HG02885 (cell line): ENCODE results near the gene PIK3IP1.

Experiments used
- ATAC-seq: cut with Tn5 transposase; IDR thresholded peaks from one replicate; pipeline ENCODE4 v1.9.1; 2021; ENCODE audit warnings: mild to moderate bottlenecking; ENCODE audit not compliant: unreplicated experiment, poor library complexity

PIK3IP1 gene

DNA sequence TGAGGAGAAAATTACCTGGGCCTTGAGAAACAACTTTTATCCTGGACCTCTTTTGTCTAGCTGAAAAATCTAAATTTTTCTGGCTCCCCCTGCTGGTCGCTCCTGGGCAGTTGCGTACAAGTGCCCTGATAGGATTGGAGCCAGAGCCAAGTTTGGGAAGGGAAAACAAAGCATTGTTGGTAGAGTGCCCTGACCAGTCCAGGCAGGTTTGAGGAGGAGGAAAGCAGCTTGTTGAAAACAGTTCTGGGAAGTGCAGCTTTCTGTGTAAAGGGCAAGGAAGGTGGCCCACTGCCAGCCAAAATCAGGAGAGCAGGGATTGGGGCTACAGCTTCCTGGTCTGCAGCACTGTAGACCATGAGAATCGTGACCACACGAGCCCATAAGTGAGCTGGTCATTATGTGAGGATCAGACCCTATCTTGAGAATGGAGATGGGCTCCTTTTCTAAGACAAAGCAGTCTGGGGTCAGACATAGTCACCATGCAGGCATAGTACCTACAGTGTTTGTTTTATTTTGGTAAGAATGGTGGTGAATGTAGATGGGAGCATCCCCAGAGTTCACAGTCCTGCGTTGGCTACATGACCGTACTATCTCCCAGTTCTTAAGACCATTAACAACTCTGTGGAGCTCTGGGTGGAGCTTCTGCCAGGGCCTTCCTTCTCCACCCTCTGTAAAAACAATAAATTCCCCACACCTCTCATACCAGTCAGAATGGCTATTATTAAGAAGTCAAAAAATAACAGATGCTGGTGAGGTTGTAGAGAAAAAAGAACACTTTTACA is 21.3 kb upstream of the PIK3IP1 start:
- no peak for ATAC-seq

DNA sequence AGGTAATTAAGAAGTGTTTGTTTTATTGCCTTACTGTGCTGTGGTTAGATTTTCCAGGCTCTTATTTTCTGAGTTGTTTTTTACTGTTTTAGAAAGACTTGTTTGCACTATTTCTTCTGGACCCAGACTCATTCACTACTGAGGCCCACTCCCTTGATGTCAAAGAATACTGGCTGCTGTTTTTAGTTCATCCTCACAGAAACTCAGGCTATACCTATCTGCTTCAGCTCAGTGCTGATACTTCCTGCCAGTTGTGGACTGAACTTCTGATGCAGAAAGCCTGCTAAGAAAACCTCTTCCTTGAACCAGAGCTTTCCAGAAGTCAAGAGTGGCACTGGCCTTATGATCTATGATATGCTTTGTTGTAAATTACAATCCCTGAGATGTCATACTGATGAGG is 15.9 kb upstream of the PIK3IP1 start:
- ATAC-seq = no peak

DNA sequence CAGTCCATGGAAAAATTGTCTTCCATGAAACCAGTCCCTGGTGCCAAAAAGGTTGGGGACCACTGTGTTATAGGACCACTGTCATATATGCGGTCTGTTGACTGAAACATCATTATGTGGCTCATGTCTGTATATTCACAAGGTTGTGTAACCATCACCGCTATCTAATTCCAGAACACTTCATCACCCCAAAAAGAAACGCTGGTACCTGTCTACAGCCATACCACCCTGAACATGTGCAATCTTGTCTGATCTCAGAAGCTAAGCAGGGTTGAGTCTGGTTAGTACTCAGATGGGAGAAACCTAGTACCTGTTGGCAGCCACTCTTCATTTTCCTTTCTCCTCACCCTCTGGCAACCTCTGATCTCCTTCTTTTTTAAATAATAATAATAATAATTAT is 12.9 kb upstream of the PIK3IP1 start:
- no peak for ATAC-seq

DNA sequence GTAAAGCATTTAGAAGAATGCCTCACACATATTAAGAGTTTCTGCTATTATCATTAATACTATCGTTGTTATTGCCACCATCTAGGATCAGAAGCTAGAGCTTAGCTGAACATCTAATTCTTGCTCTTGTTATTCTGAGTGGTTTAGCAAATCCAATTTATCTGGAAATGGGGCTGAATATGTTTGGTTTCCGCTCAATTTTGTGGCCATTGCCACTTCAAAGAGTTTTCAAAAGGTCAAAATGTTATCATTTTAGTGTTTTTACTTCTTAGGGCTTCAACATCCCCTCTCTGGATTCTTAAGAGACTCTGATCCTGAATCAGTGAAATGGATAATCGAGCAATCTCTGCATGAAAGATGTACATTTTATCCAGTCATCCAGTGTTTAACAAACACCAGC is 10.2 kb upstream of the PIK3IP1 start:
- no peak for ATAC-seq

DNA sequence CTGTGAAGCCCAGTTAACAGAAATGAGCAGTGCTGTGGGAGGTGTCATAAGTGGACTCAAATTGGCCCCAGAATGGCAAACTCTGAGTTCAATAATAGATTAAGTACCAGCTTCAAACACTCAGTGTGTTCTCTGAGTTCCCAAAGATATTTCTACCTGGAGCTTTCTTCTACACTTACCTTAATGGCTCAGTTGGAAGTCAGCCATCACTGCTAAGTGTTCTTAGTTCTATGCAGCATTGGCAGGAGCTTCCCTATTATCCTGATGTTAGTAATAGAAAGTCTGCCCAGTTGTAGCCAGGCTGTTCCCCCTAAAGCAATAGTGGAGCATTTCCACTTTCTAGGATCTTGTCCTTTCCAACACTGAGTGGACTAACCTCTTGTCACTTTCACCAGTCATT is 9.7 kb upstream of the PIK3IP1 start:
- no peak for ATAC-seq

DNA sequence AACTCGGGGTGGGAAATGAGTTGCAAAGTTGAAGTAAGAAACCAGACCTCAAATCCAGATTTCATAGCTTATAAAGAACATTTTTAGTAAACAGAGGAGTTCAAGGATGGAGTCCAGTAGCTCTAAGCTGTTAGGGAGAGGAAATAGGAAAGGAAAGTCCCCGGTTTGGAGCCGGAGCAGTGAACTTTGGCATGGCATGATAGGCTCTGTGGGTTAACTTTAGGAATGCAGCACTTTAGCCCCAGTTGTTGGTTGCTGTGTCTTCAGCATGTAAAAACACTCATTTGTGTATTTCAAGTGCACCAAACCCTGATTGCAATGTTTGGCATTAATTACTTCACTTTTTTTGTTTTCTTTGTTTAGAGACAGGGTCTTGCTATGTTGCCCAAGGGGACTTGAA is 8.6 kb upstream of the PIK3IP1 start:
- no peak for ATAC-seq

DNA sequence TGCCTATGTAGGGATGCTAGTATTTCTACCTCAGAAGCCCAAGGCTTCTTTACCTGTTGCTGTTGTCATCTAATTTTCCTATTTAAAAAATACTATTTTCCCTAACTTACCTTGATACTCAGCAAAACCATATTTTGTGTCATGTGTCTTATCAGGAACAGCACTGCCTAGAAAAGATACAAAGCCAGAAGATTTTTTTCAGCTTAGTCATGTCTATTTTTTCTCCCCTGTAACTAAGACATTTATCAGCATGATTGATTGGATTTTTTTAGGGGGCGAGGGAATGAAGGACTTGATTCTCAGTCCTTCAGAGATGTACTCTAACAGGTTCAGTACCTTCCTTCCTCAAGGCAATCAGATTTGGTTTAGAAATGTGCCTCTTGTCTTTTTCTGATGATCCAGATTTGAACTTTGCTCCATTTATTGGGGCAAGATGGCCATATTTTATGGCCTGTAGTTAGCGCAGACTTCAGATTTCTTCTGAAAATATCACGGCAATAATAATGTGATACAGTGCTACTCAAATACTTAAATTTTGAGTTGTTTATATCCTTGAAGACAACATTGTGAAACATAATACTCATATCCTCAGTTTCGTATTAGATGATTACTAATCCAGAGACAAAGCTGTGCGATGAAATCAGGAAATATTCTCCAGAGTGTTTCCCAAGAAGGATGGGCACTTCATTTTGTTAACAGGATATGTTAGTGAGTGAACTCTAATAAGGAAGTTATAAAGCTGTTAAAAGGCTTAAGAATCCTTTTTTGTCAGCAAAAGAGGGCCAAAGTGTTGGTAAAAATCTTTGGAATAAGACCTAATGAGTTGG is 3.8 kb upstream of the PIK3IP1 start:
- ATAC-seq = no peak

DNA sequence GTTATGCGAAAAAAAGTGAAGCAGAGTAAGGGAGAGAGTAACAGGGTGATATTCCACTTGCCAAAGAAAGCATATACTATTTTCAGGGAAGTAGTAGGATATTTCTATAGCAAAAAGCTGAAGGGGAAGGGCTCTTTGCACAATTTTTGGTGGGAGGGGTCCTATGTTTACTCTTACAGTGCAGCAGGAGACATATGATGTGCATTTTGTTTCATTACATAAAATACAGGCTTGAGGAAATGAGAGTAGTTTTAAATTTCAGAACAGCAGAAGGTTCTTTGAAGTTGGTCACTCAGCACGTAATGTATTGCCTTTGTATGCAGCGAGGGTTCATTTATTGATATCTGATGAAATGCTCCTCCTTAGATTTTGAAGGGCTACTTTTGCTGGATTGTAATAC is 3.1 kb upstream of the PIK3IP1 start:
- ATAC-seq = no peak

DNA sequence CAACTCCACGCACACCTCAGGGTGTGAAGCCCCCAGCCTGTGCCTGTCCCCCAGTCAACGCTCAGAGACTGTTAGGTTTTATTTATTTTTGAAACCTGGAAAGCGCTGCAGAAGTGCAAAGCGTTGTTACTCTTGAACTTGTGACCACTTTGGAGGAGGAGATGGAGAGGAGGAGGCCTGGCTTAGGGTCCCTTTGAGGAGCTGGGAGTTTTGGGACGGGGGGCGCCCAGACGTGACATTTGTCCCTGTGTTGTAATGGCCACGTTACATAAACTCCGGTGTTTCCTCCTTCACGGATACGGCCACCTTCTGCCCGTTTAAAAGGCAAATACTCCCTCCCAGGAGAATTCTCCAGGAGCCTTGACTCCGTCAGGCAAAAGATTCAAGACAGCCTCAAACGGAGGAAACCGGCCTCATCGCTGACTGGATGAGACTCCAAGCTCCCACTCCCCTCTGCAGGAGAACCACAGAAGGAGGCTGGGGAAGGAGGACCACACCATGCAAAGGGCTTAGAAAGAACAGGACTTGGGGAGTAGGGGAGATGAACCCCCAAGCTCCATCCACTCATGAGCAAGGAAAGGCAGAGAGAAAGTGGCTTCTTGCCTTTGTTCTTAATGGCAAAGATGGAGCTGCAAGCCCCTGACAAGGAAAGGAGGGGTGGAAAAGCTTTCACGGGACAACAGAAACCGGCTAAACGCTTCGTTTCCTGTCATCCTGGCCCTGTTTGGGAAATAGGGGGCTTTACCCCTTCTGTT is 630 bp downstream of the PIK3IP1 start:
- no peak for ATAC-seq

DNA sequence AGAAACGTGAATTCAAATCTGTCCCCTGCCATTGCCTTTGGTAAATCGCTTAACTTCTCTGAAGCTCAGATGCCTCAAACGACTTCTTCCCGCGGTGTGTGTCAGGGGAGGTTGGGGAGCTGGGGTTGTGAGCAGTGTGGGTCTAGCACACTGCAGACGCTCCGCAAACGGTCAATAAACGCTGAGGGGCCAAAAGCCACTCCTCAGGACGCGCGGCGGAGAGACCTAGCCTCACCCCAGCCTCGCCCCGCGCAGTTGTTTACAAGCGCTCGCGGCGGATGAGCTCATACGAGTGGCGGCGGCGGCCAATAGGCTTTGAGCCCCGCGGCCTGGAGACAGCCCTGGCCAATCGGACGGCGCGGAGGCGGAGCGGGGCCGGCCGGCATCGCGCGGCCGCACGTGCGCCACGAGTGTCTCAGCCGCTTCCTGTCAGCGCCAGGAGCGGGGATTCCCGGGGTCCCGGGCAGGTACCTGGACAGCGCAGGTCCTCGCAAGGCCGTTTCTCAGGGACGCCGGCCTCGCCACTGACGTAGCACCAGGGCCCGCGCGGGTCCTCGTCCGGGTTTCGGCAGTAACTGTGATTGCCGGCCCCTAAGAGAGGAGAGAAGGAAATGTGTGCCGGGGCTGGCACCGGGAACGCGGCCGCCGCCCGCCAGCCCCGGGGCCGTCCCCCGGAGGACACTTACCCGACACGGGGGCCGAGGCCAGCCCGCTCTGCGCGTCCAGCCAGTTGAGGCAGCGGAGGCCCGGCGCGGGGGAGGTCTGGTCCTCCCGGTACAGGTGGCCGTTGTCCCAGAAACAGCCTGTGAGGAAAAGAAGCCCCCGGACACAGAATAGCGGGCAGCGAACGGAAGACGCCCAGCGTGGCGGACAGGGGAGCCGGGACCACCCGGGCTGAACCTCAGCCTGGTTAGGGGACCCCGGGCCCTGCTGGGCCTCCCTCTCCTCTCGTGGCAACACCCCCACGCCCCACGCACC is 1.5 kb downstream of the PIK3IP1 start:
- peak; percentile 94 for ATAC-seq

DNA sequence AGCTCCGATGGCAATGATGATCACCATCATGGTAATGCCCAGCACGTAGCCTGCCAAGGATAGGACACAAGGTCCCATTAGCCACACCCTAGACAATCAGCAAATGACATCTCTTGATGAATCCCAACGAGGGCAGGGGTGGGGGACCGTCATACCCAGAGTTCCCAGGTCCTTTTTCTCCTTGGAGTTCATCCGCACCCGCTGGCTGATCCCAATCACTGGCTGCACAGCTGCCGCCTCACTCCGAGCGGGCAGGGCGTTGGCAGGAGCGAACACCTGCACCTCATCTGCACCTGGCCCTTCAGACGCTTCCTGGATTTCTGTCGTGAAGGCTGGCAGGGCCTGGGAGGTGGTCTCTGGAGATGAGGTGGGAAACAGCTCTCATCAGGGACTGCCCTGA is 2.9 kb downstream of the PIK3IP1 start:
- no peak for ATAC-seq

DNA sequence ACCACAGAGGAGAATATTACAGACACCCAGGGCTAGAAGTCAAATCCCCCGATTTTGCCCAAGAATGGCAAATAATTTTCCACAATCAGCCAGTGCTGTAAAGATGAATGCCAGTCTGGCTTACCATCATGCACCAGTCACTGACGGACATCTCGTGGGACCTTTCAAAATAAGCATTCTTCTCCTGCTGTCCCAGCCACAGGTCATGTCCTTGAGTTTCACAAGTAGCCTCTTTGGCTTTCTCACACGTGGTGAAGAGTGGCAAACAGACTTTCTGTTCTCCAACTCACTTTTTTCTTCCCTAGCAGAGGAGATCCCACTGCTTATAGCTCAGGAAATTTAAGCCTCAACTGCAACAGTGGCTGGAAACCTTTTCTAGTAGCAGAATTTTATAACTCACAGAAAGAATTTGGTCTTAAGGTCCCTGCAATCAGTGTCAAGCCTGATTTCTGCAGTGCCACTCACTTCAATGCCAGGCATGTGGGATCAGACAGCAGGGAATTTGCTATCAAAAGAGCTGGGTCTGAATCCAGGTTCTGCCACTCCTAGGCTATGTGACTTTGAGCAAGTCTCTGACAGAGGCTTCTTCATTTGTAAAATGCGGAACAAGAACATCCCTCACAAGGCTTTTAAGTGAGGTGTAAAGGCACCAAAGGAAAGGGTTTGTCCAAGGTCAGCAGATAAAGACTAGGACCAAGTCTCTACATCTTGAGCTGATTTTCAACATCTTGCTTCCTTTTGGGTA is 3.6 kb downstream of the PIK3IP1 start:
- ATAC-seq = no peak

DNA sequence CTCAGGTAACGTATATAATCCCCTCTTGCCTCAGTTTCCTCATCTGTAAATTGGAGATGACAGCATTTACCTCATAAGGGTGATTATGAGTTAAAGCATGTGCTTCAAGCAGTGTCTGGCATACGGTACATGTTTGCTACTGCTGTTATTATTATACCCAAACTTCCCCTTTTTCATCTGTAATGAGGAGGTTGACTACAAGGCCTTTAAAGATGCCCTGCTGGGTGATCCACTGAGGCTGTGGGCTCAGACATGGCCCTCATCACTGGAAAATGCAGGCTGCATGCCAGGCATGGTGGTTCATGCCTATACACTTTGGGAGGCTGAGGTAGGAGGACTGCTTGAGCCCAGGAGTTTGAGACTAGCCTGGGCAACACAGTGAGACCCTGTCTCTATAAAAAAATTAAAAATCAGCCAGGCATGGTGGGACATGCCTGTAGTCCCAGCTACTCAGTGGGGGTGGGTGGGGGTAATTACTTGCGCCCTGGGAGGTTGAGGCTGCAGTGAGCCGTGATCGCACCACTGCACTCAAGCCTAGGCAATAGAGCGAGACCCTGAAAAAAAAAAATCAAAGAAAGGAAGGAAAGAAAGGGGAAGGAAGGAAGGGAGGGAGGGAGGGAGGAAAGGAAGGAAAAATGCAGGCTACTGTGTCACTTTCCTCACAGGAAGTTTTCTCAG is 4.3 kb downstream of the PIK3IP1 start:
- no peak for ATAC-seq

DNA sequence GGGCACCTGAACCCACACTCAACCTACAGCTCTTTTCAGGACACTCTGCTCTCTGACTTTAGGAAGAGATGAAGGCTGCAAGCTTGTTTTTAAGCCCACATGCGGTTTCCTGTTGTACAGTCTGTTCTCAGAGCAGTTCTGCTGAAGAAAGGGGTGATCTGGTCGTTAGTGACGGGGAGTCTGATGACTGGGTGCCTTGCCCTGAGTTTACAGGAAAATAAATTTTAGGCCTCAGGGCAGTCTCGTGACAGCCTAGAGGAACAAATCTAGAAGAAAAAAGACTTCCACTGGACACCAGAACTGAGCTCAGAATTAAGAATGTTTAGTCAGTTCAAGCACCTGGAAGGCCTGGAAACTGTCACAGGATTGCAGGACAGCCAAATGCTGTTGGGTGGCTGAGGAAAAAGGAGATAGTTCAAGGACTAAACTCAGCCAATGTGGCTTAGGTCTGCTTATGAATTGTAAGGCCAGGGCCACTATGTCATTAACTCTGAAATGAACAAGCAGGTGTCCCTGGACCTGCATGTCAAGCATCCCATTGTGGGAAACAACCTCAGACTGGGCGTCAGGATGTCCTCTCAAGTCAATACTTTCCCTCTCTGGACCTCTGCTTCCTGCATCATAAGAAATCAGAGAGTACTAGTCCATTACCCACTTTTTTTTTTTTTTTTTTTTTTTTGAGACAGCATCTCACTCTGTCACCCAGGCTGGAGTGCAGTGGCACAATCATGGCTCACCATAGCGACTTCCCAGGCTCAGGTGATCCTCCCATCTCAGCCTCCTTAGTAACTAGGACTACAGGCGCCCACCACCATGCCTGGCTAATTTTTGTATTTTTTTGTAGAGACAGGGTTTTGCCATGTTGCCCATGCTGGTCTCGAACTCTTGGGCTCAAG is 5.7 kb downstream of the PIK3IP1 start:
- ATAC-seq = no peak

DNA sequence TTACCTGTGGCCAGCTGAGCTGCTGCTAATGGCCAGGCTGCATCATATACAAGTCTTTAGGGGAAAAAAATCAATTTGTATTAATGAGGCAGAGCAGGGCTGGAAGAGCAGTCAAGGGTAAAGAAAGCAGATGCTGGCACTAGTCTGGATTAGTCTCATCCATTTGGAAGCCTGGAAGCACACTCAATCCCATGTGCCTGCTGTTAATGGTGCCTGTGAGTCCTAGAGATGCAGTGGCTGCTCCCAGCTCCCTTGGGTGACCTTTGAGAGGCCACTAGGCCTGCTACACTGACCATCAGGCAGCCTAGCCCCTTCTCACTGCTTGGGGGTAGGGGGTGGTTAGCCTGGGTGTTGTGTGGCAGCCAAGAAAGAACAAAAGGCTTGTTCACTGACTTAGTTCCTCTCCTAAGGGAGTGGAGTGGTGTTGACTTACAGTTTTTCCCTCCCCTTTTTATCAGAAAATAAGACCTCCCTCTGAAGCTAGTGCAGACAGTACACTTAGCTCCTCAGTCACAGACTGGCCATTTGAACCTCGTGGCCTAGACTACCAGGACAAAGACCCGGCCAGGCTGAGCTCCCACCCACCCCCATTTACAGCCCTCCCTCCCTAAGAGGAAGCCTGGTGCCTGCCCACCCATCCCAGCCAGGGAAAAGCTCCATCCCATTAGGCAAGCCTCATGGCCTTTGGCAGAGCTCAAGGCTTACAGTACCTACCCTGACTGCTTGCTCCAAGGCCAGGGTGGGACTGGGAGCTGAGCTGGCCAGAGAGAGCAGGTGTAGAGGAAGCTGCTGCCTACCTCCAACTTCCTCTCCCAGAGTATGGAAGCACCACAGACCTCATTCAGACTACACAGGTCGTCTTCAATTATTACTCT is 7.8 kb downstream of the PIK3IP1 start:
- ATAC-seq = no peak

DNA sequence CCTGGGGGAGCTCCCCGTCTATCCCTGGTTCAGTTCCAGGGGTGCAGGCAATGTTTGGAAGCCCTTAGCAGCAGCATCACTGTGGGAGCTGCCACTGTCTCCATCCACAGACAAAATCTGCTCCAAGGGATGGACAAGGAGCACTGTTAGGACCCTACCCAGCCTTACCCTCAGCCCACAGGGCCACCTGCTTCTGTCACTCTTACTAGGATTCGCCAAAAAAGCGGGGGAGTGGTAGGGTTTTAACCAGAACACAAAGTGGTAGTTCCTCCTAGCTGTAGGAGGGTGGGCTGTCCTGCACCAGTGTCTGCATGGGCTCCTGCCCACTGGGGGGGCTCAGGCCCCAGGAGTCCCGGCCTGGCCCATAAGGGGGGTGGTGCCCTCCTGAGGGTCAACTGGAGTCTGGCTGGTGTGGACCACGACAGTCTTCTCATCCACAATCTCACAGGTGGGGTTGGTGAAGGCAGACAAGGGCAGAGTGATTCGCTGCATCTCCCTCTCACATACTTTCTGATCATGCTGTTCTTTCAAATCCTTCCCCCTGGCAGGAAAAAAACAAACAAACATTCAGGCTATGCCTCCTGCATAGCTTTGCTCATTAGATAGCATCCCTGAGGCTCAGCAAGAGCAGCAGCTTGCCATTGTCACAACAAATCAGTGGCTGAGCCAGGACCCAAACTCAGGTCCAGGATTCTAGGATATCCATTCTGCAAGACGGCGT is 9.4 kb downstream of the PIK3IP1 start:
- no peak for ATAC-seq
